PC-3 (cell line): ENCODE results near the gene RPL7L1. TPM values are rescaled to one million over a fixed set of nuclear protein-coding genes. Genes with fewer than 3 reads are reported as not detected.

Experiments
- ATAC-seq: fragments of 200-7000 bp; cut with Tn5 transposase; 2 replicates; pipeline ENCODE4 v1.9.1; 2020; ENCODE audit warnings: mild to moderate bottlenecking, moderate library complexity
- BruUV-seq: library from RNA; stranded (reverse); fragments of 400-500 nt; replicated peaks from 2 replicates; lab custom pipeline; 2021; lab: Mats Ljungman, UMichigan
- CTCF ChIA-PET: fragments of 300-600 bp; sonication (Branson Sonifier 250); formaldehyde crosslinking; loops from one replicate; lab custom pipeline; 2022; ENCODE audit warnings: antibody characterized with exemption; lab: Charles Lee
- POLR2A ChIA-PET: fragments of 300-600 bp; sonication (Branson Sonifier 250); formaldehyde crosslinking; loops from one replicate; lab custom pipeline; 2022; ENCODE audit warnings: antibody characterized with exemption; ENCODE audit not compliant: unreplicated experiment; lab: Charles Lee
- DNase-seq: peaks from one replicate; pipeline ENCODE4 v3.0.0-alpha.2; 2015
- H2AFZ ChIP-seq: fragments of 300-600 bp; sonication (generic); 2 replicates; pipeline ENCODE4 v1.6.0; 2016; ENCODE audit warnings: antibody characterized with exemption, low read length
- H3F3A ChIP-seq: fragments of 300-600 bp; sonication (generic); one replicate; pipeline ENCODE4 v1.6.0; 2017; ENCODE audit warnings: antibody characterized with exemption, low read length, control low read depth, mild to moderate bottlenecking; ENCODE audit not compliant: unreplicated experiment
- H3K27ac ChIP-seq: fragments of 300-600 bp; sonication (generic); 2 replicates; pipeline ENCODE4 v1.5.1; 2016; ENCODE audit warnings: mild to moderate bottlenecking, low read length
- H3K27me3 ChIP-seq: fragments of 300-600 bp; sonication (generic); 2 replicates; pipeline ENCODE4 v1.6.1; 2016; ENCODE audit warnings: low read length, mixed read lengths
- H3K36me3 ChIP-seq: fragments of 300-600 bp; sonication (generic); 2 replicates; pipeline ENCODE4 v1.6.1; 2016; ENCODE audit warnings: low read depth, mixed run types, low read length, mixed read lengths
- H3K4me1 ChIP-seq: fragments of 300-600 bp; sonication (generic); 2 replicates; pipeline ENCODE4 v1.5.1; 2016; ENCODE audit warnings: low read length; ENCODE audit not compliant: insufficient read depth
- H3K4me2 ChIP-seq: fragments of 300-600 bp; sonication (generic); 2 replicates; pipeline ENCODE4 v1.6.0; 2016; ENCODE audit warnings: low read length
- H3K4me3 ChIP-seq: fragments of 300-600 bp; sonication (generic); 2 replicates; pipeline ENCODE4 v1.5.1; 2016; ENCODE audit warnings: mild to moderate bottlenecking, low read length, mixed read lengths
- H3K79me2 ChIP-seq: fragments of 300-600 bp; sonication (generic); 2 replicates; pipeline ENCODE4 v1.6.1; 2017; ENCODE audit warnings: low read length, mixed read lengths
- H3K9ac ChIP-seq: fragments of 300-600 bp; sonication (generic); 2 replicates; pipeline ENCODE4 v1.6.0; 2016; ENCODE audit warnings: mild to moderate bottlenecking, low read length
- H3K9me2 ChIP-seq: fragments of 300-600 bp; sonication (generic); replicated peaks from 2 replicates; pipeline ENCODE4 v1.6.1; 2016; ENCODE audit warnings: mixed run types, low read length, mixed read lengths
- H3K9me3 ChIP-seq: fragments of 300-600 bp; sonication (generic); 2 replicates; pipeline ENCODE4 v1.6.1; 2016; ENCODE audit warnings: low read length, mixed read lengths
- H4K20me1 ChIP-seq: fragments of 300-600 bp; sonication (generic); 2 replicates; pipeline ENCODE4 v1.6.1; 2016; ENCODE audit warnings: low read length, mixed read lengths
- EZH2 ChIP-seq: fragments of 300-600 bp; sonication (generic); IDR thresholded peaks from one replicate; pipeline ENCODE4 v1.6.1; 2017; ENCODE audit warnings: antibody characterized with exemption, mild to moderate bottlenecking, low read length; ENCODE audit not compliant: unreplicated experiment
- EZH2phosphoT487 ChIP-seq: fragments of 300-600 bp; sonication (generic); IDR thresholded peaks from 2 replicates; pipeline ENCODE4 v1.6.1; 2018; ENCODE audit warnings: mild to moderate bottlenecking, antibody characterized with exemption, low read length, borderline replicate concordance
- intact Hi-C: fragments of 100-400 bp; cut with micrococcal nuclease; formaldehyde crosslinking; loops from 2 replicates; pipeline ENCODE4 v1.9.0; 2023
- total RNA-seq: library from RNA; depleted of rRNA; stranded (reverse); fragments of >200 nt; gene quantifications from 2 replicates; pipeline ENCODE4 v1.2.3, GENCODE V29; 2014
- TF ChIP-seq, protein P1 (sequence below): fragments of 300-600 bp; sonication (generic); conservative IDR thresholded peaks from 2 replicates; pipeline ENCODE4 v1.5.1; 2017; ENCODE audit warnings: antibody characterized with exemption, low read depth, mild to moderate bottlenecking, low read length

The RPL7L1 gene
- total RNA-seq, 1 experiment from 2014 or later = 99.5 TPM

DNA sequence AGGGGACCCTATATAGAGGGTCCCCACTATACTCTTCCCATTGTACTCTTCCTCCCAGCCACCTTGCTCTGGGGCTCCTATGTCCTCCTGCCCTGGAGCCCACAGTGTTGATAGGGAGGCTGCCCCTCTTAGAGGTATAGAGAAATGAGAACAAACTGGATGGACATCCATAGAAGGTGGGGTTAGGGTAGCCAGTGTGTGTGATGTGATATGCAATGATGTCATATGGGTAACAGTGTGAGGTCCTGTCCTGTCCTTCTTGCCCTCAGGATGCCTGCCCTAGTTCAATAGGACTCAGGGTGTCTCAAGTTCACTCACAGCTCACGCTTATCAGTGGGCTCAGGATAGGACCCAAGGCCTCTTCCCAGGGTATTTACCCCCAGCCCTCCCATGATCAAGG lies 36.9 kb downstream of the RPL7L1 start:
- TF ChIP-seq EZH2 = no peak
- TF ChIP-seq EZH2phosphoT487 = no peak
- TF ChIP-seq, protein P1, sequence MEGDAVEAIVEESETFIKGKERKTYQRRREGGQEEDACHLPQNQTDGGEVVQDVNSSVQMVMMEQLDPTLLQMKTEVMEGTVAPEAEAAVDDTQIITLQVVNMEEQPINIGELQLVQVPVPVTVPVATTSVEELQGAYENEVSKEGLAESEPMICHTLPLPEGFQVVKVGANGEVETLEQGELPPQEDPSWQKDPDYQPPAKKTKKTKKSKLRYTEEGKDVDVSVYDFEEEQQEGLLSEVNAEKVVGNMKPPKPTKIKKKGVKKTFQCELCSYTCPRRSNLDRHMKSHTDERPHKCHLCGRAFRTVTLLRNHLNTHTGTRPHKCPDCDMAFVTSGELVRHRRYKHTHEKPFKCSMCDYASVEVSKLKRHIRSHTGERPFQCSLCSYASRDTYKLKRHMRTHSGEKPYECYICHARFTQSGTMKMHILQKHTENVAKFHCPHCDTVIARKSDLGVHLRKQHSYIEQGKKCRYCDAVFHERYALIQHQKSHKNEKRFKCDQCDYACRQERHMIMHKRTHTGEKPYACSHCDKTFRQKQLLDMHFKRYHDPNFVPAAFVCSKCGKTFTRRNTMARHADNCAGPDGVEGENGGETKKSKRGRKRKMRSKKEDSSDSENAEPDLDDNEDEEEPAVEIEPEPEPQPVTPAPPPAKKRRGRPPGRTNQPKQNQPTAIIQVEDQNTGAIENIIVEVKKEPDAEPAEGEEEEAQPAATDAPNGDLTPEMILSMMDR = no peak
- DNase-seq = no peak
- no peaks in the 10 kb centered on the region for H3K9me3 ChIP-seq
- H2AFZ ChIP-seq = no peak overlapping the region
- H4K20me1 ChIP-seq = no peaks in the 10 kb centered on the region
- ATAC-seq = no peak
- H3K9ac ChIP-seq = no peak overlapping the region
- H3K36me3 ChIP-seq = no peaks in the 10 kb centered on the region
- H3K79me2 ChIP-seq = no peaks in the 10 kb centered on the region
- CTCF ChIA-PET = no interaction called here
- H3K27ac ChIP-seq = no peak overlapping the region
- POLR2A ChIA-PET = no interaction called here
- no peaks in the 10 kb centered on the region for H3K27me3 ChIP-seq
- H3F3A ChIP-seq = no peaks in the 10 kb centered on the region
- H3K4me3 ChIP-seq = no peak overlapping the region
- H3K4me2 ChIP-seq = no peak overlapping the region
- intact Hi-C loops = no loop called here
- H3K9me2 ChIP-seq = no peaks in the 10 kb centered on the region
- no TSS peak for BruUV-seq
- peaks cover 4% of the 10 kb centered on the region; the same call in 1 of the 2 replicates for H3K4me1 ChIP-seq

DNA sequence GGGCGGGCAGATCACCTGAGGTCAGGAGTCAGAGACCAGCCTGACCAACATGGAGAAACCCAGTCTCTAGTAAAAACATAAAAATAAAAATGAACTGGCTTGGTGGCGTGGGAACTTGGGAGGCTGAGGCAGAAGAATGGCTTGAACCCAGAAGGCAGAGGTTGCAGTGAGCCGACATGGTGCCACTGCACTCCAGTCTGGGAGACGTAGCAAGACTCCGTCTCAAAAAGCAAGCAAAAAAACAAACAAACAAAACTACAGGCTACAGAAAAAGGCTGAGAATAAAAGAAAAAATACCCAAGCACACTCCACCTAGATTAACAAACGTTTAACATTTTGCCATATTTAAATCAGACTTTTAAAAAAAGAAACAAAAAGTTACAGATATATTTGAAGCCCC lies 42.4 kb downstream of the RPL7L1 start:
- no peaks in the 10 kb centered on the region for H3K36me3 ChIP-seq
- H3K4me2 ChIP-seq = no peak overlapping the region
- intact Hi-C loops = no loop called here
- ATAC-seq = no peak
- H3K79me2 ChIP-seq = no peaks in the 10 kb centered on the region
- no peak overlapping the region for H3K9ac ChIP-seq
- ChIA-PET CTCF (no interaction called here), POLR2A (no interaction called here)
- BruUV-seq = no TSS peak
- no peaks in the 10 kb centered on the region for H3K27me3 ChIP-seq
- H3K4me1 ChIP-seq = peaks cover 4% of the 10 kb centered on the region; the same call in 1 of the 2 replicates
- no peak overlapping the region for H3K4me3 ChIP-seq
- H3K9me2 ChIP-seq = no peaks in the 10 kb centered on the region
- no peak overlapping the region for H2AFZ ChIP-seq
- no peak for DNase-seq
- no peaks in the 10 kb centered on the region for H4K20me1 ChIP-seq
- TF ChIP-seq EZH2 (no peak), EZH2phosphoT487 (no peak)
- TF ChIP-seq, protein P1 = no peak
- H3K9me3 ChIP-seq = no peaks in the 10 kb centered on the region
- H3F3A ChIP-seq = no peaks in the 10 kb centered on the region
- no peak overlapping the region for H3K27ac ChIP-seq

DNA sequence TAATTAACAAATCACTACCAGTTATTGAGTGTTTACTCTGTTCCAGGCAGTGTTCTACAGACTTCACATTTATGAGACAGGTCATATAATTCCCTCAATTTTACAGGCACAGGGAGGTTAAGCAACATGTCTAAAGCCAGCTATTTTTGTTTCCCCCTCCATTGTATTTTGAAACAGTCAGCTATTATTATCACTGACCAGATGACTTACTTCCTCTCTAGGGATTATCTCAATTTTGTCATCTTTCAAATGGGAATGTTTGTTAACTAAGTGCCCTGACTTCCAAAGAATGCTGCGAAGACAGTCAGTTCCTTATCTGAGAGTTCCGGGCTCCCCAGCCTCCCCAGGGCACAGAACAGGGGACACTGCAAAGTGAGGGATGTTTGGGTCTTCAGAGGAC lies 44.2 kb downstream of the RPL7L1 start:
- ChIA-PET CTCF (no interaction called here), POLR2A (no interaction called here)
- TF ChIP-seq, protein P1 = no peak
- TF ChIP-seq EZH2 = no peak
- TF ChIP-seq EZH2phosphoT487 = no peak
- no peaks in the 10 kb centered on the region for H3K36me3 ChIP-seq
- no peaks in the 10 kb centered on the region for H3K9me3 ChIP-seq
- no peak overlapping the region for H2AFZ ChIP-seq
- H3K27me3 ChIP-seq = no peaks in the 10 kb centered on the region
- no peaks in the 10 kb centered on the region for H4K20me1 ChIP-seq
- H3K79me2 ChIP-seq = no peaks in the 10 kb centered on the region
- no peak overlapping the region for H3K4me2 ChIP-seq
- H3K9me2 ChIP-seq = no peaks in the 10 kb centered on the region
- no peak overlapping the region for H3K9ac ChIP-seq
- ATAC-seq (no peak), DNase-seq (no peak)
- no peak overlapping the region for H3K27ac ChIP-seq
- peaks cover 8% of the 10 kb centered on the region; the same call in 1 of the 2 replicates for H3K4me1 ChIP-seq
- H3K4me3 ChIP-seq = no peak overlapping the region
- H3F3A ChIP-seq = no peaks in the 10 kb centered on the region
- intact Hi-C loops = no loop called here
- no TSS peak for BruUV-seq
